PC-3 (cell line): ENCODE measurements around the gene RAD21L1. TPM values are rescaled to one million over a fixed set of nuclear protein-coding genes. Genes with fewer than 3 reads are reported as not detected.

Experiments
- ATAC-seq: fragments of 200-7000 bp; cut with Tn5 transposase; 2 replicates; pipeline ENCODE4 v1.9.1; 2020; ENCODE audit warnings: mild to moderate bottlenecking, moderate library complexity
- BruUV-seq: library from RNA; stranded (reverse); fragments of 400-500 nt; replicated peaks from 2 replicates; lab custom pipeline; 2021; lab: Mats Ljungman, UMichigan
- CTCF ChIA-PET: fragments of 300-600 bp; sonication (Branson Sonifier 250); formaldehyde crosslinking; loops from one replicate; lab custom pipeline; 2022; ENCODE audit warnings: antibody characterized with exemption; lab: Charles Lee
- POLR2A ChIA-PET: fragments of 300-600 bp; sonication (Branson Sonifier 250); formaldehyde crosslinking; loops from one replicate; lab custom pipeline; 2022; ENCODE audit warnings: antibody characterized with exemption; ENCODE audit not compliant: unreplicated experiment; lab: Charles Lee
- DNase-seq: peaks from one replicate; pipeline ENCODE4 v3.0.0-alpha.2; 2015
- H2AFZ ChIP-seq: fragments of 300-600 bp; sonication (generic); 2 replicates; pipeline ENCODE4 v1.6.0; 2016; ENCODE audit warnings: antibody characterized with exemption, low read length
- H3F3A ChIP-seq: fragments of 300-600 bp; sonication (generic); one replicate; pipeline ENCODE4 v1.6.0; 2017; ENCODE audit warnings: antibody characterized with exemption, low read length, control low read depth, mild to moderate bottlenecking; ENCODE audit not compliant: unreplicated experiment
- H3K27ac ChIP-seq: fragments of 300-600 bp; sonication (generic); 2 replicates; pipeline ENCODE4 v1.5.1; 2016; ENCODE audit warnings: mild to moderate bottlenecking, low read length
- H3K27me3 ChIP-seq: fragments of 300-600 bp; sonication (generic); 2 replicates; pipeline ENCODE4 v1.6.1; 2016; ENCODE audit warnings: low read length, mixed read lengths
- H3K36me3 ChIP-seq: fragments of 300-600 bp; sonication (generic); 2 replicates; pipeline ENCODE4 v1.6.1; 2016; ENCODE audit warnings: low read depth, mixed run types, low read length, mixed read lengths
- H3K4me1 ChIP-seq: fragments of 300-600 bp; sonication (generic); 2 replicates; pipeline ENCODE4 v1.5.1; 2016; ENCODE audit warnings: low read length; ENCODE audit not compliant: insufficient read depth
- H3K4me2 ChIP-seq: fragments of 300-600 bp; sonication (generic); 2 replicates; pipeline ENCODE4 v1.6.0; 2016; ENCODE audit warnings: low read length
- H3K4me3 ChIP-seq: fragments of 300-600 bp; sonication (generic); 2 replicates; pipeline ENCODE4 v1.5.1; 2016; ENCODE audit warnings: mild to moderate bottlenecking, low read length, mixed read lengths
- H3K79me2 ChIP-seq: fragments of 300-600 bp; sonication (generic); 2 replicates; pipeline ENCODE4 v1.6.1; 2017; ENCODE audit warnings: low read length, mixed read lengths
- H3K9ac ChIP-seq: fragments of 300-600 bp; sonication (generic); 2 replicates; pipeline ENCODE4 v1.6.0; 2016; ENCODE audit warnings: mild to moderate bottlenecking, low read length
- H3K9me2 ChIP-seq: fragments of 300-600 bp; sonication (generic); replicated peaks from 2 replicates; pipeline ENCODE4 v1.6.1; 2016; ENCODE audit warnings: mixed run types, low read length, mixed read lengths
- H3K9me3 ChIP-seq: fragments of 300-600 bp; sonication (generic); 2 replicates; pipeline ENCODE4 v1.6.1; 2016; ENCODE audit warnings: low read length, mixed read lengths
- H4K20me1 ChIP-seq: fragments of 300-600 bp; sonication (generic); 2 replicates; pipeline ENCODE4 v1.6.1; 2016; ENCODE audit warnings: low read length, mixed read lengths
- CTCF ChIP-seq: fragments of 300-600 bp; sonication (generic); conservative IDR thresholded peaks from 2 replicates; pipeline ENCODE4 v1.5.1; 2017; ENCODE audit warnings: antibody characterized with exemption, low read depth, mild to moderate bottlenecking, low read length
- EZH2 ChIP-seq: fragments of 300-600 bp; sonication (generic); IDR thresholded peaks from one replicate; pipeline ENCODE4 v1.6.1; 2017; ENCODE audit warnings: antibody characterized with exemption, mild to moderate bottlenecking, low read length; ENCODE audit not compliant: unreplicated experiment
- EZH2phosphoT487 ChIP-seq: fragments of 300-600 bp; sonication (generic); IDR thresholded peaks from 2 replicates; pipeline ENCODE4 v1.6.1; 2018; ENCODE audit warnings: mild to moderate bottlenecking, antibody characterized with exemption, low read length, borderline replicate concordance
- intact Hi-C: fragments of 100-400 bp; cut with micrococcal nuclease; formaldehyde crosslinking; loops from 2 replicates; pipeline ENCODE4 v1.9.0; 2023
- total RNA-seq: library from RNA; depleted of rRNA; stranded (reverse); fragments of >200 nt; gene quantifications from 2 replicates; pipeline ENCODE4 v1.2.3, GENCODE V29; 2014

The RAD21L1 gene
- total RNA-seq, 1 experiment from 2014 or later, result 0.11 TPM

- BruUV-seq, result no TSS peak
- 0 out of 2 replicates have a peak, but pooled peaks cover 5% of the 10 kb centered on the region for H3K27me3 ChIP-seq
- no peak overlapping the region for H3K9ac ChIP-seq
- no peaks in the 10 kb centered on the region for H3K9me3 ChIP-seq
- H3K27ac ChIP-seq, result no peak overlapping the region
- no peak overlapping the region for H2AFZ ChIP-seq
- no peaks in the 10 kb centered on the region for H3K36me3 ChIP-seq
- no peak overlapping the region for H3K4me2 ChIP-seq
- H4K20me1 ChIP-seq, result no peaks in the 10 kb centered on the region
- intact Hi-C loops, result no loop called here
- CTCF ChIA-PET, result no interaction called here
- TF ChIP-seq EZH2 (no peak), CTCF (no peak), EZH2phosphoT487 (no peak)
- no peak overlapping the region for H3K4me3 ChIP-seq
- H3K79me2 ChIP-seq, result no peaks in the 10 kb centered on the region
- H3K9me2 ChIP-seq, result no peaks in the 10 kb centered on the region
- H3F3A ChIP-seq, result no peaks in the 10 kb centered on the region
- no peak for ATAC-seq
- DNase-seq, result no peak
- H3K4me1 ChIP-seq, result no peaks in the 10 kb centered on the region
- POLR2A ChIA-PET, result no interaction called here
Measured at GRCh38 chr20:1232286-1233111, 6.7 kb downstream of the RAD21L1 start.

- intact Hi-C loops, result no loop called here
- ChIA-PET POLR2A (no interaction called here), CTCF (no interaction called here)
Measured at GRCh38 chr20:1240549-1240948, 14.7 kb downstream of the RAD21L1 start.

More at GRCh38 chr20:1240549-1240948, 14.7 kb downstream of the RAD21L1 start:
- DNase-seq (no peak), ATAC-seq (no peak)
- Histone ChIP-seq H3K79me2 (no peaks in the 10 kb centered on the region), H3K36me3 (no peaks in the 10 kb centered on the region), H2AFZ (no peak overlapping the region), H3K4me3 (no peak overlapping the region), H3K9me2 (no peaks in the 10 kb centered on the region), H3K27ac (no peak overlapping the region), H3K27me3 (no peaks in the 10 kb centered on the region), H4K20me1 (no peaks in the 10 kb centered on the region), H3K4me1 (peaks cover 14% of the 10 kb centered on the region; the same call in 1 of the 2 replicates), H3K9me3 (no peaks in the 10 kb centered on the region), H3K4me2 (no peak overlapping the region), H3F3A (no peaks in the 10 kb centered on the region), H3K9ac (no peak overlapping the region)
- no peak for TF ChIP-seq CTCF
- TF ChIP-seq EZH2phosphoT487, result no peak
- no peak for TF ChIP-seq EZH2
- no TSS peak for BruUV-seq
